HL-60/S4 treated with phorbol 12-myristate 13-acetate at 8.2 ng/mL for 4 days and 3 days (cell line): ENCODE results near the gene PRUNE2.
"Not testable (repeated sequence)": the region's sequence is repeated elsewhere in the genome, so short reads cannot be mapped to it uniquely, and the experiment has no call there.

Experiments
- in situ Hi-C: fragments of 300-500 bp; cut with MboI; formaldehyde crosslinking; loops from 2 replicates; pipeline ENCODE4 v1.15.0; 2022; ENCODE audit warnings: low sequenced_read_pairs

The PRUNE2 gene

DNA sequence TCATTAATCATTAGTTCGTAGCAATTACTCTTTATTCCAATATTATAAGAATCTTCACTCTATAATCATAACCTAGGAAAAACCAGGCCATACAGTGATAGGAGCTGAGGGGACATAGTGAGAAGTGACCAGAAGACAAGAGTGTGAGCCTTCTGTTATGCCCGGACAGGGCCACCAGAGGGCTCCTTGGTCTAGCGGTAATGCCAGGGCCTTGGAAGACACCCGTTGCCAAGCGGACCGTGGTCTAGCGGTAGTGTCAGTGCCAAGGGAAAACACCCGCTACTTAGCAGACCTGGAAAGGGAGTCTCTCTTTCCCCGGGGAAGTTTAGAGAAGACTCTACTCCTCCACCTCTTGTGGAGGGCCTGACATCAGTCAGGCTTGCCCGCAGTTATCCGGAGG lies 239.9 kb downstream of the PRUNE2 start:
- in situ Hi-C loops, result not testable (repeated sequence)

DNA sequence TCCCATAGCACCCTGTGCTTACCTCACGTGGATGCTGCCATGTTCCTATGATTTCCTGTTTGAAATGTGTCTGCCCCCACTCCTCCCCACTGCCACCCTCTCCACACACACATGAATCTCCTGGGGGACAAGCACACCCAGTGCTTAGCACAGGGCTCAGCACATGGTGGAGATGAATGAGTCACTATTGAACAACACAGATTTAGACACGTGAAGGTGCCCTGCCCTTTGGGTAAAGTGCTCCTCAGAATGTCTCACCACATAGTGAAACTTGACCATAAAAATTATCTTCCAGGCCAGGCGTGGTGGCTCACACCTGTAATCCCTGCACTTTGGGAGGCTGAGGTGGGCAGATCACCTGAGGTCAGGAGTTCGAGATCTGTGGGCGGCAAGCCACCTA lies 240.5 kb downstream of the PRUNE2 start:
- in situ Hi-C loops, result no loop called here

DNA sequence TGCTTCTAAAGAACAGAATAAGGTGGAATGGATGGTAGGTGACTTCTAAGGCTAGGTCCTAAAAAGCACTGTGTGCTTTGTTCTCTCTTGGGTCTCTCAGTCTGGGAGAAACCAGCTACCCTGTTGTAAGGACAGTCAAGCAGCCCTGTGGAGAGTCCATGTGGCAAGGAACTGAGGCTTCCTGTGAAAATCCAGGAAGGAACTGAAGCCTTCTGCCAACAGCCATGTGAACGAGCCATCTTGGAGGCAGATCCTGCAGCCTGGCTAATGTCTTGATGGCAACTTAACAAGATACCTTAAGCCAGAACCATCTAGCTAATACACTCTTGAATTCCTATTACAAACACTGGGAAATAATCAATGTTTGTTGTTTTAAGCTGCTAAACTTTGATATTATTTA lies 241.8 kb downstream of the PRUNE2 start:
- in situ Hi-C loops, result no loop called here

DNA sequence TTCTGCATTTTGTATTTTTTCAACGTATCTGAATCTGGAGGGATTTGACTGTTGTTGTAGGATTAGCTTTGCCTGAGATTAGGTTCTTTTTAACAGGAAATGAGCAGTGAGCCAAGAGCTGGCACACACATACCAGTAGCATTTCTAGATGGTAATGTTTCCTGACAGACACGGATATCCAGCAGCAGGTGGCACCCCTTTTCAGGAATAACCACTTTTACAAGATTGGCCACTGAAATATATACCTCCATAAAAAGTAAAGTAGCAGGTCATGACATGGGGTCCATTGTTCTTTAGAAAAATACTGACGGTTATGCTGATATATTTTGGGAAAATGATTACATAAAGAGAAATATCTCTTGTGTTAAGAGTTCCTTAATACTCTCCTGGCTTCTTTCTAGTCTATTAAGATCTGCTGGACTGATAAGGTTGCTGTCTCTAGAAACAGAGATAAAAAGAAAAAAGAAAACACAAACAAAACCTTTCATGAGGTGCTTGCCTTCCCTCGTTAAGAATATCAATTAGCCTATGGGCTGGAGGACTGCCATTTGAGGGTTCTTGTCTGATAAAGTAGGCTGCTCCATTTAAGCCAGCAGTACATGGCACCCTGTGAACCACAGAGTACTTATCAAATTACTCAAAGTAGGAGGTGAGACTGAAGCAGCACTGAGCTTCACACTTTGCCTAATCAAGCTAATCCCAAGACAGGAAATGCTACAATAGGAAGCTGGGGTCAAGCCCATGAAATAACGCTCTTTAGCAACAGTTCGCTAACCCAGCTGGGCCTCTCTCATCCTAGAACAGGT lies 243.2 kb downstream of the PRUNE2 start:
- in situ Hi-C loops, result no loop called here

DNA sequence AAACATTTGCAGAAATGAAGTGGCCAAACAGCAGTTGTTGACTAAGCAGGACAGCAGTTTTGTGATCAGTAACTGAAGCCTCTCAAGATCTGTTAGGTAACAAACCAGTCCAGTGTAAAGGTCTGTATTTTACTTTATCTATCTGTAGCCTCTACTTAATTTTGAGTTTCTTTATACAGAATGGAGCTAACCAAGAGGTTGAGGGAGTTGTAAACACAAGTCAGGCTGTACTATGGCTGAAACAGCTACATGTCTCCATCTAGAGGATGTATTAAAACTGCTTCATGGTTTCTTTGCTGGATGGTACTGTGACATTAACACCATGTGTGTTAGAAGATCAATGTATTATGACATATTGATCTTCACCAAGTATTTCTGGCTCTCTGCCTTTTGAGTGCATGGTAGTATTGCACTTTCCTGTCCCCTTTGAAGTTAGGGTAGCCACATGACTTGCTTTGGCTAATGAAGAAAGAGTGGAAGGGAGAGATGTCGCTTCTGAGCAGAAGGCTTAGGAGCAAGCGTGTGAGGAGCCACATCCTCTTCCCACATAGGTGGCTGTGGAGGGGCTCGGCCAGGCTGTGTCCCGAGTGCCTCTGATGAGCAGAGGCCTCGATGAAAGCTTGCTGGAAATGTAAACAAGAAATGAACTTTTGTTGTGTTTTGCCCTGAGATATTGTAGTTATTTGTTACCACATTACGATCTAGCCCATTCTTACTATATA lies 247.2 kb downstream of the PRUNE2 start:
- in situ Hi-C loops, result loop anchor here (10.0 kb wide), 1 partner anchor 204 kb away; the partner anchor contains the start of gene GCNT1

DNA sequence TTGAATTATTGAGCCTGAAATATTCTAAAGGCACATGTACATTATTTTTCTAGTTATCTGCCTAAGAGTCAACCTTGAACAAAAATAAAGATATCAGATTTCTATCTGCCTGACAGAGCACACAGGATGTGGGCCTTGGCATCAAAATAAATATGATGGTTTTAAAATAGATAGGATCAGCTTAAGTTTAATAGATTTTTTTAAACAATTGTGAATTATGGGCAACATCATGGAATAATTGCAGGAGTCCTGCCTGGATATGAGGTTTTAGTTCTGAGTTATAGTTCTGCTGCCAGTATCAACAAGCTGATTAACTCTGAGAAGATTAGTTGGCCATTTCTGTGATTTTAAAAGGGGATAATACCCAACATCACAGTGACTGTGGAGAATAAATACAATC lies 248.6 kb downstream of the PRUNE2 start:
- in situ Hi-C loops, result loop anchor here (10.0 kb wide), 1 partner anchor 202 kb away; the partner anchor contains the start of gene GCNT1

DNA sequence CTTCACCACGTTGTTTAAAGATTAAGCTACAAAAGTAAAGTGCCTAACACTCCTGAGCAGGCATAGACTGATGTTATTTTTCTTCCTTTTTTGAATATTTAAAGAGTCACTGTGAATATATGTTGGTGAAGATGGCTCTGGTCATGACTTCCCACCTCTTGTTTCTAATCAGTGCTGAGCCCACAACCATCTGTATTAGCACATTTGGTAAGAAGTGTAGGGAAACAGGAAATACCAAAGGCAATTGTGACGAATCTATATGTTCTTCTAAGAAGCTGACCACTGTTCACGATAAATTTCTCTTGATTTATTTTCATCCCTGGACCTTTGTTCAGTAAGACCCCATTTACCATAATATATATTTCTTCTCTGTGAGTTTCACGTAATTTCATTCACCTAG lies 249.9 kb downstream of the PRUNE2 start:
- in situ Hi-C loops, result loop anchor here (10.0 kb wide), 1 partner anchor 201 kb away; the partner anchor contains the start of gene GCNT1

DNA sequence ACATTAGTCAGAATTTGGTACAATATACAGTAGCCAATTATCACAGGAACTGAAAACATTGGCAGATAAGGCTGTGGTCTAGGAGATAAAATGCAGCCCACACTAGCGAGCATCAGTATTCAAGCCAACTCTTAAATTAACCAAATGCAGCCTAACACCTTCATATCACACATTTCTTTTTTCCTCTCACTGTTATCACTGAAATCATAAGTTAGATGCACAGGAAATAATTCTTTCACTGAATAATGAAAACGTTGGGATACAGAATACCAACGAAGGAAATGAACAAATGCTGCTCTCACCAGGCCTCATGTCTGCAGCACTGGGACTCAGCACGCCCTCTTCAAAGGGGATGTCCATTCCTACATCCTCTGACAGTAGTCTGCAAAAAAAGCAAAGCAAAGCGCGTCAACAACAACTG lies 250.8 kb downstream of the PRUNE2 start:
- in situ Hi-C loops, result loop anchor here (10.0 kb wide), 1 partner anchor 200 kb away; the partner anchor contains the start of gene GCNT1

DNA sequence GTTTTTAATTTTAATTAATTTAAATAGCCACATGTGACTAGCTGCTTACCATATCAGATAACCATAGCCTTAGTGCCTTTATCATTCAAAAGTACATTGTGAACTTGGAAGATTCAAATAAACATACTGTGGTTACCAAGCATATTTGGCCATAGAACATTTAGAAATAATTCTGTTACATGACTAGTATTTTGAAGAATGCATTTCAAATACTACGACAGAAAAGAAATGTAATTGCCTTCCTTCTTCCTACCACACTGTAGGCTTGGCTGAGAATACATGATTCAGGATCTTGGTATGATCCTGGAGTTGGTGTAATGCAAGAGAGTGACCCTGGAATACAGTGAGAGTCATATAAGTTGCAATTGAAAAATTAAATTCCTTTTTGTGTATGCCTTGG lies 251.3 kb downstream of the PRUNE2 start:
- in situ Hi-C loops, result loop anchor here (10.0 kb wide), 1 partner anchor 200 kb away; the partner anchor contains the start of gene GCNT1

DNA sequence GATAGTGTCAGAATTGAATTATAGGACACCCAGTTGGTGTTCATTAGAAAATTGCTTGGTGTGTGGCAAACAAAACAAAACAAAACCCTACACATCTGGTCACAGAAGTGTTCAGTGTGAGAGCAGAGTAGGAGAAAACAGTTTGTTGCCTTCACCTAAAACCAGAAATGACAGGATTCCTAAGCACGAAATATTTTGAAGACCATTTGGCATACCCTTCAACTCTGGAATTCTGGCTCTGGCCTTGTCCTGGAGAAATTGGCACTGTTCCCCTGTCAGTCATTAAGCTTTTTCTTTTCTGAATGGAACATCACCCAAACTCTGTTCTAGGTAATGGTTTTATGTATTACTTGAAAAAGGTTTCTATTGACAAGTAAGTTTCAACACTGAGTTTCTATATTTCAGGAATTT lies 251.9 kb downstream of the PRUNE2 start:
- in situ Hi-C loops, result loop anchor here (10.0 kb wide), 1 partner anchor 199 kb away; the partner anchor contains the start of gene GCNT1

DNA sequence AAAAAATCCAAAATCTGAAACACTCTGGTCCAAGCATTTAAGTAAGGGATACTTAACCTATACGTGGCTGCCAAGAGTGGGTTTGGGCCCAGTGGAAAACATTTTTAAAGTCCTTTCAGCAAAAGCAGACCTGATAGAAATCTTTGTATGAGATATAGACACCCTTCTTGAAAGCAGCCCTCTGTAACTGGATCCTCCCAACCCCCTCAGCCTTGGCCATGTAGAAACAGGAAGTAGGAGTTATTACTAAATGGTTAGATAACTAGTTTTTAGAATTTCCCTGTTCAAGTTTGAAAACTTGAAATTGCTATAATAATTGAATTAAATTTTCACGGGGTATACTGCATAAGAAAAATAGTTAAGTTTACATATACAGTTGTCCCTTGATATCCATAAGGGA lies 253.0 kb downstream of the PRUNE2 start:
- in situ Hi-C loops, result loop anchor here (10.0 kb wide), 1 partner anchor 198 kb away; the partner anchor contains the start of gene GCNT1

DNA sequence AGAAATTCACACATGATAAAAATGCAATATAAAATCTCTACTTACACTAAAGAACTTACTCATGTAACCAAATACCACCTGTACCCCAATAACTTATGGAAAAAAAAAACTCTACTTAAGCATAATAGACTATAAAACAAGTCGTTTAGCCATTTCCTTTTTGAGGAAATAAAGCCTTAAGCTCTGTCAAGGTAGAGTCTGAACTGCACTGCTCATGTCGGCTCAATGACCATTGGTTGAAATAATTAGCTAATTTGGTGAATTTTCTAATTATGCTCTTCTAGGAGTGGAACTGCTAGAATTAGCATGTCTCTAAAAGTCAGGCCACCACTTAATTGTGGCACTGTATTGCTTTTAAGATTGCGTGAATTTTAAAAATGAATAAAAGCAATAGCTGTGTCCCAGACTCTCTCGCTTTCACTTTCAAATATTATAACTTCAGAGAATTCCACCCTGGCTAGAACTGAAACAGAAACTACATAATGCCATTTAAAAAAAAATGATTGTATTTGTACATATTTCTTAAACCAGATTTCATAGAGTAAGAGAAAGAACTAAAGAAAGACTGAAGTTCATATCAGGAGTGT lies 254.7 kb downstream of the PRUNE2 start:
- in situ Hi-C loops, result loop anchor here (10.0 kb wide), 1 partner anchor 196 kb away; the partner anchor contains the start of gene GCNT1

DNA sequence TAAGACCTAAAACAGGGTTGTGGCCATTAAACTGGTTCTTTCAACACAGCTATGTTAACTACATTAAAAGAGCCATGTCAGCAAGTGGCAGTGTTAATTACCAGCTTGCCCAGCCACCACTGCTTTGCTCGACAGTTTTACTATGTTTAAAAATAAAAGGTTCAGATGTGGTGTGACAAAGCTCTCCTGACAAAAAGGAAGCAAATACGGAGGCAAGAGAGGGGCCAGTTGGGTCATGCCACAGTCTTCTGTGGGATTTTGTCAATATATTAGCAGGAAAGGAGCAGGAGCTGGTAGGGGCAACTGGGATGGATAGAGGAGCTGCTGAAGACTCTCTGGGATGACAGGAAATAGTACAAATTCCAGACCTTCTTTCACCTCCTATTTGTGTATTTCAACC lies 255.2 kb downstream of the PRUNE2 start:
- in situ Hi-C loops, result loop anchor here (10.0 kb wide), 1 partner anchor 196 kb away; the partner anchor contains the start of gene GCNT1

DNA sequence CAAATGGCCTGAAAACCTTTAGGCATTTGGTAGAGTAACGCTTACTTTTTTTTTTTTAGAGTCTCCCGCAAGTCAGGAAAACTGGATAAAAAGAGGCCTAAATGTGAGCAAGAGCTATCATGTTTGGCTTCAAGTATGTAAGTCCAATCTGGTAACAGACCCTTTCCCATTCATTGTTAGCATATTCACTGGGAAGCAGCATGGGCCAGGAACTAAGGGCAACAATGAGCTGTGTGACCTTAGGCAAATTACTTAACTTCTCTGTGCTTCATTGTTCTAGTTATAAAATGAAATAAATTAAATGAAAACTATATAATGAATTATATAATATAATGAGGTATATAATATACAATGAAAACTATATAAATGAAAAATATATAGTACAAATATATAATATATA lies 256.0 kb downstream of the PRUNE2 start:
- in situ Hi-C loops, result loop anchor here (10.0 kb wide), 1 partner anchor 195 kb away; the partner anchor contains the start of gene GCNT1

DNA sequence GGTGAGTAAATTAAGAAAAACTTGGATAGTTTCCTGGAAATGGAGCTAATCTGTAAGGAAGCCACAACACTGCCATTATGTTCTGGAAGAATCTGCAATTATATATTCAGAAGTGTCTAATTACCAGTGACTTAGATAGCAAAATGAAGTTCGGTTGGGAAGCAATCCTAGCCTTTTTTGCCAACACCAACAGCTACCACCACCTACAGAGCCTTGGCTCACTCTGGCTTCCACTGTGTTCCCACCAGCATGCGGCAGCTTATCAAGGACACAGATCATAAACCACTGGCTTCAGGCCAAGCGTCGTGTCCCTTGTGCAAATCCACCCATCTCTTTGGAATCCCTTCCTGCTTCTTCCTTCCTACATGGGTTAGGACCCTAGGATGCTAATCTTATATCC lies 259.7 kb downstream of the PRUNE2 start:
- in situ Hi-C loops, result no loop called here

DNA sequence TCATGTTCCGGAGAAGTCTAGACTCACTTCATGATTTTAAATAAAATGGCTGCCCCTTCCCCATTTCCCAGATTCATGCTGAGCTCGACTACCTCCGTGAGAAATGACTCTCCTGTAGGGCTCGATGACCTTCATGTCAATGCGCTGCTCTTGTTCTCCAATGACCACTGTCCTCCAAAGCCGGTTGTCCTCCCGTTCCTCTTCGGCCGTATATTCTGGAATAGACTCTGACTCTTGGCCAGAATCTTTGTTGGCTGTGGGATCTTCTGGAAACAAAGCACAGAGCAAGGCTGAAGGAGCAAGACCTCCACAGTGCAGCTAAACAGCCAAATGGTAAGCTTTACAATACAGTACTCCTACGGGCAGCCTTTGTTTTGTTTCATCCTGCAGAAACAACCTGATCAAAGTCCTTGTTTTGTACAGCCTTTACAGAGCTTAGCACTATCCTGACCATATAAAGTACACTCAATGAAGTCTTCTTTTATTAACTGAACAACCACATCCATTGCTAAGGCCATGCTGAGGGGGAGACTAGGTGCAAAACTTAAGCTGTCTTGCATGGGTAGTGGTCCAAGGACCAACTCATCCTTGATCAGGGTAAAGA lies 261.2 kb downstream of the PRUNE2 start:
- in situ Hi-C loops, result no loop called here

DNA sequence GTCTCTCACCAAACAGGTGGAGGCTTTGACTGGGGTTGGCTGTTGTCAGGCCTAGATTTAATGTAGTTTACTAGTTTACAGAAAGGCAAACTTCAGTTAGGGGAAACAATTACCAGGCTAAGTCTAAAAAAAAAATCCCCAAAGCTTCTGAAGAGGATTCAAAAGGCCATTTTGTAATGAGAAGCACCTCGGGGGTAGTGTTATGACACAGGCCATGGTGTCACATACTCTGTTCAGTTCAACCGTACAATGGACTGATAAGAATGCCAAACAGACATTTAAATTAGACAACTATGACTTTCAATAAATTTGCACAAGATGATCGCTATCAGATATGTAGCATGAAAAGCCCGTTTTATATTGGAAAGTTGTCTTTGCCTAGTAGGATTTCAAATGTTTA lies 261.7 kb downstream of the PRUNE2 start:
- in situ Hi-C loops, result no loop called here

DNA sequence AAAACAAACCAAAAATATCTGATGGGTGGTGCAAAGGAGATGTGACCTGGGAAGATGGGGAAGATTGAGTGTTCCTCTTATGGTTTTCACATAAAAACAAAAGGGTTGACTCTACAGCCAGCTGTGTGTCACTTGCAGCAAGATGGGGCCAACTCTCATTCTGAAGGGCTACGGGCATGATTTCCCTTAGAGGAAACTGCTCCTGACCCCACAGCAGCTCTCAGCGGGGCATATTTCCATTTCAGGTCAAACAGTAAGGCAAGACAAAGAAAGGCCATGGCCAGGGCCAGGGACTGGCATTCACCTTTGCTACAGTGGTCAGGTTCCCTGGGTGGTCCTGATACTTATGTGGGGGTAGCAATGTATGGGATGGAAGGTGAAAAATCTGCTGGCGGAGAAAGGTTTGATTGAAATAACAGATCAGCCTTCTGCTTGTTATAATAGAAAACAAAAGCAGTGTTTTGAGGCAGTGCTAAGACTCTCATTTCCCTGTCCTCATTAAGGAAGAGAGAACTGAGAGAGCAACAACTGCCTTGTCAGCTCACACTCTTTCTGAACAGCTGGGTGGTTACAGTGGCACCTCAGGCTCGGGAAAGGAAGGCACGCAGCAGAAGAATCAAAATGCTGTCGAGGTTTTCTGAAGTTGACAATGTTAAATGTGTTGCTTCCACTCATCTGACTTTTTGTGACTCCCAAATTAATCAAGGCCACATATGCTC lies 262.4 kb downstream of the PRUNE2 start:
- in situ Hi-C loops, result no loop called here

DNA sequence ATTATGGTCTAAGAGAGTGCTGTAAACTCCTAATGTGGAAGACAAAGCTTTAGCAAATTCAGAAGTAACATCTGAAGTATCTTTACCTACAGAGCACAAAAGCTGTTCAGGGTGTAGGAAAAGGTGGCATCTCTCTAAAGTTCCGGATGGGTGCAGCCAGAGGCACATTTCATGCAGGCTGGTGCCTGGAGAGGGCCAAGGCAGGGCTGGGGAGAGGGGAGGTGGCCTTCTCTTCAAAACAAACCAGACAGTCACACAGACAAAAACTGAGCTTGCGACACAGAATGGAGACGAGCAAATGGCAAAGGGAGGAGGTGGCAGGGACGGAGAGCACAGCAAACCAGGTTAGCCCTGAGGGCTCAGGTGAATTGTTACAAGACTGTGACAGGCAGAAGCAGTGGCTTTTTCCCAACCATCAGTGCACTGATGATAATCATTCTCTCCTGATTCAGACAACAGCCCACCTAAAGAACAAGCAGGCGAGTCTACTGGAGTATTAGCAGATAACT lies 263.2 kb downstream of the PRUNE2 start:
- in situ Hi-C loops, result no loop called here

DNA sequence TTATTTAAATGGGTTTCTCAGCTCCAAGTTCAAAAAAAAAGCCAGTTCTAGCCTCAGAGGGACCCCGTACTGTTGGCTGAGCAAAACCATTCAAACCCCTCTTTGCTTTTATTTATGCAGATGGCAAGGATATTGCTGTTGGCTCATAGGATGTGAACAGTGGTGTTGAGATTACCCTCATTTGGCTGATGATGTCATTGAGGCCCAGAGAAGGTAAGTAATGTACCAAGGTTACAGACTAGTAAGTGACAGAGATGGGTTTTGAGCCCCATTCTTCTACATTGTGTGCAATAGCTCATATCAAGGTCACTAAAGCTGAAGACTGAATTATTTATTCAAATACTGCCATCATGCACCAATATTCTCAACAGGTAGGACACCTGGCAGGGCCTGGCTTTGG lies 263.8 kb downstream of the PRUNE2 start:
- in situ Hi-C loops, result no loop called here
